CD8-positive, alpha-beta memory T cell (primary cell): Measurements from ENCODE around the gene PTPRT. TPM values are rescaled to one million over a fixed set of nuclear protein-coding genes. Genes with fewer than 3 reads are reported as not detected.

Experiments
- CTCF ChIA-PET: fragments of 350-600 bp; sonication (Branson Sonifier 250); formaldehyde crosslinking; loops from one replicate; lab custom pipeline; 2021; ENCODE audit warnings: antibody characterized with exemption; lab: Charles Lee
- POLR2A ChIA-PET: fragments of 350-600 bp; sonication (Branson Sonifier 250); formaldehyde crosslinking; loops from one replicate; lab custom pipeline; 2021; ENCODE audit warnings: antibody characterized with exemption; lab: Charles Lee
- DNase-seq, 5 donors: peaks; one replicate each; pipeline versions ENCODE4 v3.0.0 to v3.0.0-alpha.2; 2020 to 2022; ENCODE audit warnings: mixed read lengths in 1 of 5
- H3K27ac ChIP-seq: one replicate; pipeline ENCODE4 v1.7.0; 2013; ENCODE audit warnings: low read depth, mild to moderate bottlenecking, low read length, moderate library complexity
- H3K27me3 ChIP-seq: 2 replicates; pipeline ENCODE4 v1.7.0; 2013; ENCODE audit warnings: low read length, mild to moderate bottlenecking; ENCODE audit not compliant: insufficient read depth, poor library complexity, severe bottlenecking
- H3K36me3 ChIP-seq: 2 replicates; pipeline ENCODE4 v1.7.0; 2013; ENCODE audit warnings: mild to moderate bottlenecking, low read length, moderate library complexity; ENCODE audit not compliant: insufficient read depth
- H3K4me1 ChIP-seq: 2 replicates; pipeline ENCODE4 v1.7.0; 2013; ENCODE audit warnings: mild to moderate bottlenecking, low read length, moderate library complexity; ENCODE audit not compliant: insufficient read depth
- H3K4me3 ChIP-seq: 2 replicates; pipeline ENCODE4 v1.7.0; 2013; ENCODE audit warnings: mild to moderate bottlenecking, low read length
- H3K9me3 ChIP-seq: 2 replicates; pipeline ENCODE4 v1.7.0; 2013; ENCODE audit warnings: mild to moderate bottlenecking, low read length
- H3K27ac Mint-ChIP-seq, 8 donors: one replicate each; pipeline ENCODE4 v1.8.0; 2020 to 2021; ENCODE audit warnings: mixed read lengths in 8 of 8, mild to moderate bottlenecking in 6 of 8, inconsistent platforms in 3 of 8, moderate library complexity in 3 of 8
- H3K27me3 Mint-ChIP-seq, 2 donors: one replicate each; pipeline ENCODE4 v1.8.0; 2020 to 2021; ENCODE audit warnings: mixed read lengths in 2 of 2, mild to moderate bottlenecking in 1 of 2, moderate library complexity in 1 of 2
- H3K36me3 Mint-ChIP-seq, 3 donors: one replicate each; pipeline ENCODE4 v1.8.0; 2020 to 2021; ENCODE audit warnings: mixed read lengths in 3 of 3, inconsistent platforms in 1 of 3, mild to moderate bottlenecking in 1 of 3
- H3K4me1 Mint-ChIP-seq, 3 donors: one replicate each; pipeline ENCODE4 v1.8.0; 2020 to 2021; ENCODE audit warnings: mixed read lengths in 3 of 3, inconsistent platforms in 1 of 3, mild to moderate bottlenecking in 1 of 3
- H3K4me3 Mint-ChIP-seq, 7 donors: one replicate each; pipeline ENCODE4 v1.8.0; 2020 to 2021; ENCODE audit warnings: mixed read lengths in 7 of 7, mild to moderate bottlenecking in 6 of 7, moderate library complexity in 4 of 7, inconsistent platforms in 2 of 7
- H3K9me3 Mint-ChIP-seq, 5 donors: one replicate each; pipeline ENCODE4 v1.8.0; 2020 to 2022; ENCODE audit warnings: mixed read lengths in 5 of 5, mild to moderate bottlenecking in 3 of 5, moderate library complexity in 2 of 5, inconsistent platforms in 1 of 5
- polyA plus RNA-seq: library from polyadenylated mRNA; unstranded; fragments of 300-500 nt; fragmentation: Illumina TruSeq; gene quantifications from one replicate; pipeline ENCODE4 v1.2.3, GENCODE V29; 2021
- total RNA-seq, 2 experiments: library from RNA; stranded (reverse); gene quantifications; one replicate each; pipeline ENCODE4 v1.2.3, GENCODE V29; 2021

The PTPRT gene
- total and polyA plus RNA-seq, 3 experiments from 2014 or later = not detected

DNA sequence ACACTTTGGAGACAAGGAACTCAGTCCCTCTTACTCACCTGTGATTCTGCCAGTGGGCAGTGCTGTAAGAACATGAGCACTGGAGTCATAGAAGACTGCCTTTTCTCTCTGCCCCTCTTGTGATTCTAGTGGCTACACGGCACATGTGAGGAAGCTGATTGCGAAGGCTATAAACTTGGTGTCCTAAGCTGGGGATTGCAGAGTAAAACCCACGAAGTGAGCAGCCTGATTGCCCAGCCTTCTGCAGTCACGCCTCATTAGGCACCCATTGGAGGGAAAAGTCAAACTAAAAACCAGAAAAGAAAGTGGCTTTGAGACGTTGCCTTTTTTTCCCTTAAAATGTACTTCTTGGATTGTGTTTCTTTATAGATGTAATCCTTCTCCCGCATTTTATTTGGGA is 823.1 kb downstream of the PTPRT start:
- H3K27ac Mint-ChIP-seq = no peak overlapping the region
- Histone ChIP-seq H3K27me3 (no peaks in the 10 kb centered on the region), H3K4me1 (no peaks in the 10 kb centered on the region), H3K27ac (no peak overlapping the region), H3K36me3 (no peaks in the 10 kb centered on the region), H3K9me3 (no peaks in the 10 kb centered on the region), H3K4me3 (no peak overlapping the region)
- POLR2A ChIA-PET = no interaction called here
- no peaks in the 10 kb centered on the region for H3K4me1 Mint-ChIP-seq
- H3K9me3 Mint-ChIP-seq = peaks cover 0 to 10% (median 5%) of the 10 kb centered on the region in 5 donors
- H3K4me3 Mint-ChIP-seq = no peak overlapping the region
- CTCF ChIA-PET = no interaction called here
- no peak for DNase-seq
- no peaks in the 10 kb centered on the region for H3K36me3 Mint-ChIP-seq
- H3K27me3 Mint-ChIP-seq = peaks cover 0 to 3% of the 10 kb centered on the region in 2 donors

GRCh38 chr20:42364446-42364845 is 825.3 kb downstream of the PTPRT start:
- ChIA-PET POLR2A (no interaction called here), CTCF (interaction anchor here (1.7 kb wide), 1 partner anchor 9 kb away, joined by 4 read pairs; no protein-coding TSS in a partner anchor)
- Mint-ChIP-seq H3K4me3 (no peak overlapping the region), H3K36me3 (no peaks in the 10 kb centered on the region), H3K4me1 (no peaks in the 10 kb centered on the region), H3K27ac (peak overlapping the region in 1 of 8 donors; percentile 39), H3K27me3 (no peaks in the 10 kb centered on the region), H3K9me3 (peaks cover 0 to 10% (median 5%) of the 10 kb centered on the region in 5 donors)
- DNase-seq = no peak
- Histone ChIP-seq H3K36me3 (no peaks in the 10 kb centered on the region), H3K27ac (no peak overlapping the region), H3K4me3 (no peak overlapping the region), H3K4me1 (no peaks in the 10 kb centered on the region), H3K9me3 (no peaks in the 10 kb centered on the region), H3K27me3 (no peaks in the 10 kb centered on the region)

DNA sequence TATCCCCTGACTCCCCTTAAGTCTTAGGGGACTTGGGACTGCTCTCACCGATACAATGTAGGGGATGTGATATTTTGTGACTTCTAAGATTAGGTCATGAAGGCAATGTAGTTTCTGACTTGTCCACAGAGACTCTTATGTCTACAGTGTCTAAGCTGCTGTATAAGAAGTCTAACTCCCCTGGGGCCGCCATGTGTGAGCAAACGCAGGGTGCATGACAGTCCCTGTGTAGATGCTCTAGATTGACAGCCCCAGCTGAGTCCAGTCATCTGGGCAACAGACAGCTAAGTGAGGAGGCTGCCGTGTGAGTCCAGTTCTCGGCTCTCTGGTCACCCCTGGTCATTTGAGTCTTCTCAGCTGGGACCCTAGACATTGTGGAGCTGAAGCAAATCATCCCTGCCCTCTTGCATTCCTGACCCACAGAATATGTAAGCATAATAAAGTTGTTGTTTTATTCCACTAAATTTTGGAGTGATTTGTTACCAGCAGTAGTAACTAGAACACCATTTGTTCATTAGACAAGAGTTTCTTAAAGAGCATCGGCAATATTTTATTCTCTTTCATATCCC is 828.2 kb downstream of the PTPRT start:
- no peak for DNase-seq
- Histone ChIP-seq H3K36me3 (no peaks in the 10 kb centered on the region), H3K27me3 (no peaks in the 10 kb centered on the region), H3K27ac (no peak overlapping the region), H3K4me3 (no peak overlapping the region), H3K4me1 (no peaks in the 10 kb centered on the region), H3K9me3 (no peaks in the 10 kb centered on the region)
- Mint-ChIP-seq H3K27me3 (no peaks in the 10 kb centered on the region), H3K4me3 (no peak overlapping the region), H3K27ac (no peak overlapping the region), H3K36me3 (peaks cover 0 to 4% (median 0%) of the 10 kb centered on the region in 3 donors), H3K9me3 (peaks cover 4 to 10% (median 5%) of the 10 kb centered on the region in 5 donors), H3K4me1 (no peaks in the 10 kb centered on the region)
- ChIA-PET POLR2A (no interaction called here), CTCF (no interaction called here)

GRCh38 chr20:42360621-42361020 is 829.1 kb downstream of the PTPRT start:
- Mint-ChIP-seq H3K4me1 (no peaks in the 10 kb centered on the region), H3K4me3 (peak overlapping the region in 1 of 7 donors; percentile 23), H3K27me3 (no peaks in the 10 kb centered on the region), H3K27ac (no peak overlapping the region), H3K36me3 (peaks cover 0 to 4% (median 0%) of the 10 kb centered on the region in 3 donors), H3K9me3 (peaks cover 4 to 8% (median 5%) of the 10 kb centered on the region in 5 donors)
- Histone ChIP-seq H3K4me1 (no peaks in the 10 kb centered on the region), H3K27me3 (no peaks in the 10 kb centered on the region), H3K27ac (no peak overlapping the region), H3K36me3 (no peaks in the 10 kb centered on the region), H3K9me3 (no peaks in the 10 kb centered on the region), H3K4me3 (no peak overlapping the region)
- ChIA-PET CTCF (no interaction called here), POLR2A (no interaction called here)
- DNase-seq = no peak

DNA sequence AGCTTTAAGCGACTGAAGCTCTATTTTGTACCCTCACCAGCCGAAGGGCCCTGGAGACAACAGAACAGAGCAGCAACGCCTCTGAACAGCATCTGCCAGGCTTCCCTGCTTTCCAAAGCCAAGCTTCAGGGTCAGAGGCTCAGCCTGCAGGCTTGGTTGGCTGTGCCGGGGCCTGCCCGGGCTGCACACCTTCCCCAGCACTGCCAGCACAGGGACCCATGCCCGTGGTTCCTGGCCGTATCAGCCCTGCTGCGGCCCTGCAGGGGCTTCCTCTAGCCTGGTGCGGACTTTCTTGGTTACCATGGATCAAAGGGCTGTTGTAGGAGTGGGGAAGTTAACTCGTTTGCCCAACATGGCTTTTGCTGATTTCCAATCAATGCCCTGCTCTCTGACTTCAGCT is 830.1 kb downstream of the PTPRT start:
- Mint-ChIP-seq H3K9me3 (peaks cover 2 to 8% (median 5%) of the 10 kb centered on the region in 5 donors), H3K36me3 (peaks cover 0 to 4% (median 0%) of the 10 kb centered on the region in 3 donors)

DNA sequence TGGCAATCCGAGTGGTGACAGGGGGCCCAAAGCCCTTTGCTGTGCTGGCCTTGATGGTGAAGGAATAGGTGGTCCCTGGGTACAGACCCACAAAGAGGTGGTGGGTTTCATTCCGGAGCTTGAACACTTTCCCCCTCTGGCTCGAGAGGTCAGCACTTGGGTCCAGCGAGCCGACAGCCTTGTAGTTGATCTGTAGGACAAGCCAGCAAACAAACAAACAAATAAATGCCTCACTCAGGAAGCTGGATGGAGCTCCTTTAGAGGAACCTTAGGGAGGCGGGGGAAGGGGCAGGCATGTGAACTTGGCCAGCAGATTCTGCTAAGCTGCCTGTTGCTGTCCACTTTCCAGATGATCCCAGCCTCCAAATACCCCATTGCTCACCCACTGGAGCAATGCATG is 837.6 kb downstream of the PTPRT start:
- Histone ChIP-seq H3K36me3 (no peaks in the 10 kb centered on the region), H3K4me1 (no peaks in the 10 kb centered on the region), H3K9me3 (no peaks in the 10 kb centered on the region), H3K4me3 (no peak overlapping the region), H3K27ac (no peak overlapping the region), H3K27me3 (no peaks in the 10 kb centered on the region)
- Mint-ChIP-seq H3K27me3 (no peaks in the 10 kb centered on the region), H3K27ac (no peak overlapping the region), H3K9me3 (peaks cover 3 to 13% (median 9%) of the 10 kb centered on the region in 5 donors), H3K36me3 (peaks cover 0 to 4% (median 0%) of the 10 kb centered on the region in 3 donors), H3K4me3 (no peak overlapping the region), H3K4me1 (no peaks in the 10 kb centered on the region)
- CTCF ChIA-PET = no interaction called here
- POLR2A ChIA-PET = no interaction called here
- DNase-seq = no peak

More for the DNA sequence above, 830.1 kb downstream of the PTPRT start:
- Mint-ChIP-seq H3K27me3 (no peaks in the 10 kb centered on the region), H3K4me3 (no peak overlapping the region), H3K4me1 (no peaks in the 10 kb centered on the region), H3K27ac (no peak overlapping the region)
- ChIA-PET CTCF (no interaction called here), POLR2A (no interaction called here)
- H3K9me3 ChIP-seq = no peaks in the 10 kb centered on the region
- H3K27ac ChIP-seq = no peak overlapping the region
- H3K4me3 ChIP-seq = no peak overlapping the region
- H3K4me1 ChIP-seq = no peaks in the 10 kb centered on the region
- H3K36me3 ChIP-seq = no peaks in the 10 kb centered on the region
- DNase-seq = no peak
- no peaks in the 10 kb centered on the region for H3K27me3 ChIP-seq

GRCh38 chr20:42350521-42350920 is 839.2 kb downstream of the PTPRT start:
- DNase-seq = no peak
- H3K36me3 ChIP-seq = no peaks in the 10 kb centered on the region
- no peaks in the 10 kb centered on the region for H3K27me3 ChIP-seq
- no peak overlapping the region for H3K4me3 ChIP-seq
- H3K4me3 Mint-ChIP-seq = no peak overlapping the region
- peaks cover 3 to 14% (median 5%) of the 10 kb centered on the region in 5 donors for H3K9me3 Mint-ChIP-seq
- no peaks in the 10 kb centered on the region for H3K27me3 Mint-ChIP-seq
- no peaks in the 10 kb centered on the region for H3K4me1 ChIP-seq
- ChIA-PET POLR2A (no interaction called here), CTCF (interaction anchor here (1.1 kb wide), 2 partner anchors 9 to 51 kb away, joined by 3 read pairs; no protein-coding TSS in a partner anchor)
- no peaks in the 10 kb centered on the region for H3K36me3 Mint-ChIP-seq
- H3K9me3 ChIP-seq = no peaks in the 10 kb centered on the region
- H3K27ac Mint-ChIP-seq = no peak overlapping the region
- no peaks in the 10 kb centered on the region for H3K4me1 Mint-ChIP-seq
- H3K27ac ChIP-seq = no peak overlapping the region

DNA sequence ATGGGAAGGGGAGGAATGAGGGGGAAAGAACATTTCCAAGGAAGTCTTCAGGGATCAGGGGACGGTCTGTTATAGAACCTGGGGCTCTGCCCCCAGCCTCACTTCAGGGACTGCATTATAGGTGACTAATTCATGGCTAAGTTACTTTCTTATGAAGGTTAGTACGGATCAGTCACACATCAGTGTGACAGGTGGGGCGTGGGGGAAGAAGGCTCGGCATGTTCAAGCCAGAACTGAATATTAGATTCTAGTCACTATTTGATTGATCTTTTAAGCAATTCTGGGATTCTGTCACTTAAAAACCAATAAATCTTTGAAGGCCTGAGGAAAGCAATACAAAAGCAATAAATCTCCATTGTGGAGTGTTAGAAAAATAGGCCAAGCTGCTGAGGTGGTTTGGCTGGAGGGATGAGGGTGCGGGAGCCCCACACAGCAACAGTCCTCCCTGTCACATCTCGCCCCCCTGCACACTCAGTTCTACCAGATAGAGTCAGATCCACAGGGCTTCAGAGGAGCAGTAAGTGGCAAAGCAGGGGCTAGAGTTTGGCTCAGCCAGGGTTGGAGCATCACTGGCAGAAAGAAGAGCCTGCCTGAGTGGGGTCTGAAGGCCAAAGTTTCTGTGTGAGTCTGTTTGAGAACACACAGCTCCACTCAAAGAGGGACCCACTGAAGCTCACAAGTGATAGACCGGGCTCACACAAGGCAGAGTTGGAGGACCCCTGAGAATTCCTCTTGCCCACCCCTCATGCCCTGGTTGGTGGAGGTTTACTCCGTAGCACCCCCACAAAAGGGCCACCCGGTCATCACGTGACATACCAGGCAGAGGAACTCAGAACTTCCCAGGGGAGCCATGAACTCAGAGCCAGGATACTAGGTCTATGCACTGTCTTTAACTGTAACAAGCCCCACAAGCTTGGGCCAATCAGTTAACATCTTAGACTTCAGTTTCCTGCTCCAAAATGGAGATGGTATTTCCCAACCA is 843.2 kb downstream of the PTPRT start:
- ChIA-PET POLR2A (no interaction called here), CTCF (no interaction called here)
- no peaks in the 10 kb centered on the region for H3K27me3 Mint-ChIP-seq
- no peaks in the 10 kb centered on the region for H3K4me1 ChIP-seq
- DNase-seq = no peak
- H3K4me1 Mint-ChIP-seq = no peaks in the 10 kb centered on the region
- peaks cover 0 to 2% (median 0%) of the 10 kb centered on the region in 3 donors for H3K36me3 Mint-ChIP-seq
- H3K27me3 ChIP-seq = no peaks in the 10 kb centered on the region
- no peak overlapping the region for H3K4me3 Mint-ChIP-seq
- no peak overlapping the region for H3K27ac Mint-ChIP-seq
- no peaks in the 10 kb centered on the region for H3K36me3 ChIP-seq
- no peak overlapping the region for H3K27ac ChIP-seq
- H3K4me3 ChIP-seq = no peak overlapping the region
- H3K9me3 Mint-ChIP-seq = peaks cover 0 to 13% (median 5%) of the 10 kb centered on the region in 5 donors
- no peaks in the 10 kb centered on the region for H3K9me3 ChIP-seq
